HEK293 (cell line): ENCODE measurements around the gene KCNK2.

Experiments
- CTCF ChIA-PET: fragments of 350-600 bp; formaldehyde crosslinking; extraction: SDS; loops from one replicate; lab custom pipeline; 2021; ENCODE audit warnings: antibody characterized with exemption; lab: Yijun Ruan, JAX
- POLR2A ChIA-PET: fragments of 300-600 bp; formaldehyde crosslinking; extraction: SDS; loops from one replicate; lab custom pipeline; 2020; ENCODE audit warnings: antibody characterized with exemption, inconsistent platforms; lab: Yijun Ruan, JAX
- H3K27ac ChIP-seq: fragments of 200-500 bp; sonication (Bioruptor generic); 2 replicates; pipeline ENCODE4 v1.5.1; 2014; ENCODE audit warnings: low read depth, low read length, control low read depth, inconsistent platforms; ENCODE audit errors: extremely low read depth
- H3K36me3 ChIP-seq, 2 experiments: fragments of 200-500 bp in 1 of 2; sonication (Bioruptor generic) in 1 of 2; 1 replicate in 1 of 2; 2 replicates in 1 of 2; pipeline ENCODE4 v1.5.1; 2014 to 2017; ENCODE audit warnings: inconsistent platforms in 2 of 2, low read length in 2 of 2; ENCODE audit not compliant: control insufficient read depth in 2 of 2, insufficient read depth in 1 of 2
- H3K4me1 ChIP-seq: fragments of 200-500 bp; sonication (Bioruptor generic); 2 replicates; pipeline ENCODE4 v1.5.1; 2014; ENCODE audit warnings: mild to moderate bottlenecking, low read length, inconsistent platforms; ENCODE audit not compliant: control insufficient read depth, insufficient read depth
- H3K4me3 ChIP-seq: 2 replicates; pipeline ENCODE4 v1.5.1; 2011; ENCODE audit warnings: low read depth, mild to moderate bottlenecking, control low read depth, low read length, moderate library complexity
- H3K9me3 ChIP-seq: fragments of 200-500 bp; sonication (Bioruptor generic); 2 replicates; pipeline ENCODE4 v1.5.1; 2014; ENCODE audit warnings: low read depth, low read length, inconsistent platforms; ENCODE audit not compliant: control insufficient read depth, insufficient read depth
- EGR2 ChIP-seq: fragments of 450-650 bp; formaldehyde crosslinking; IDR thresholded peaks from 2 replicates; pipeline ENCODE4 v1.5.1; 2016; ENCODE audit warnings: low read depth, missing biosample characterization, missing genetic modification characterization
- FEZF1 ChIP-seq: fragments of 450-650 bp; formaldehyde crosslinking; IDR thresholded peaks from 2 replicates; pipeline ENCODE4 v1.5.1; 2016; ENCODE audit warnings: missing biosample characterization, missing genetic modification characterization
- GLI4 ChIP-seq: fragments of 450-650 bp; formaldehyde crosslinking; IDR thresholded peaks from 2 replicates; pipeline ENCODE4 v1.5.1; 2016; ENCODE audit warnings: missing biosample characterization, missing genetic modification characterization
- HOXC10 ChIP-seq: sonication (generic); formaldehyde crosslinking; IDR thresholded peaks from 2 replicates; pipeline ENCODE4 v1.8.1; 2023; ENCODE audit warnings: mild to moderate bottlenecking, missing genetic modification reagents
- KLF10 ChIP-seq: fragments of 450-650 bp; IDR thresholded peaks from 2 replicates; pipeline ENCODE4 v1.5.1; 2018; ENCODE audit warnings: missing biosample characterization, mild to moderate bottlenecking, missing genetic modification characterization
- MYNN ChIP-seq: fragments of 450-650 bp; formaldehyde crosslinking; IDR thresholded peaks from 2 replicates; pipeline ENCODE4 v1.5.1; 2016; ENCODE audit warnings: missing biosample characterization, missing genetic modification characterization, borderline replicate concordance
- SP7 ChIP-seq: fragments of 450-650 bp; formaldehyde crosslinking; IDR thresholded peaks from 2 replicates; pipeline ENCODE4 v1.5.1; 2016; ENCODE audit warnings: missing biosample characterization, missing genetic modification characterization
- ZNF221 ChIP-seq: fragments of 450-650 bp; formaldehyde crosslinking; IDR thresholded peaks from 2 replicates; pipeline ENCODE4 v1.5.1; 2017; ENCODE audit warnings: missing biosample characterization, missing genetic modification characterization, borderline replicate concordance
- ZNF280C ChIP-seq: fragments of 450-650 bp; formaldehyde crosslinking; IDR thresholded peaks from 2 replicates; pipeline ENCODE4 v1.5.1; 2016; ENCODE audit warnings: missing biosample characterization, missing genetic modification characterization
- ZNF704 ChIP-seq: fragments of 450-650 bp; formaldehyde crosslinking; IDR thresholded peaks from 2 replicates; pipeline ENCODE4 v1.5.1; 2016; ENCODE audit warnings: missing biosample characterization, missing genetic modification characterization
- ZNF747 ChIP-seq: fragments of 450-650 bp; formaldehyde crosslinking; IDR thresholded peaks from 2 replicates; pipeline ENCODE4 v1.5.1; 2016; ENCODE audit warnings: missing biosample characterization, missing genetic modification characterization
- ZSCAN16 ChIP-seq: fragments of 450-650 bp; formaldehyde crosslinking; IDR thresholded peaks from 2 replicates; pipeline ENCODE4 v1.5.1; 2016; ENCODE audit warnings: missing biosample characterization, missing genetic modification characterization
- TF ChIP-seq, protein P1 (sequence below): fragments of 450-650 bp; formaldehyde crosslinking; IDR thresholded peaks from 2 replicates; pipeline ENCODE4 v1.5.1; 2016; ENCODE audit warnings: missing biosample characterization, missing genetic modification characterization
- TF ChIP-seq, protein P2 (sequence below): fragments of 450-650 bp; IDR thresholded peaks from 2 replicates; pipeline ENCODE4 v1.5.1; 2018; ENCODE audit warnings: missing biosample characterization, missing genetic modification characterization
- TF ChIP-seq, protein P3 (sequence below): fragments of 450-650 bp; formaldehyde crosslinking; conservative IDR thresholded peaks from 2 replicates; pipeline ENCODE4 v1.5.1; 2016; ENCODE audit warnings: low read depth, missing biosample characterization, missing genetic modification characterization

KCNK2 gene

GRCh38 chr1:215032911-215033526 lies 49.5 kb upstream of the KCNK2 start:
- H3K9me3 ChIP-seq = no peaks in the 10 kb centered on the region
- no peak overlapping the region for H3K4me3 ChIP-seq
- TF ChIP-seq ZNF221 (tag by site-specific recombination) (no peak), ZNF704 (no peak), ZNF280C (no peak), MYNN (tag by site-specific recombination) (no peak), SP7 (tag by site-specific recombination) (no peak), ZNF747 (tag by site-specific recombination) (no peak), FEZF1 (no peak), GLI4 (tag by site-specific recombination) (no peak), KLF10 (no peak), EGR2 (no peak), ZSCAN16 (no peak), HOXC10 (CRISPR knock-in tag) (no peak)
- TF ChIP-seq, protein P1, sequence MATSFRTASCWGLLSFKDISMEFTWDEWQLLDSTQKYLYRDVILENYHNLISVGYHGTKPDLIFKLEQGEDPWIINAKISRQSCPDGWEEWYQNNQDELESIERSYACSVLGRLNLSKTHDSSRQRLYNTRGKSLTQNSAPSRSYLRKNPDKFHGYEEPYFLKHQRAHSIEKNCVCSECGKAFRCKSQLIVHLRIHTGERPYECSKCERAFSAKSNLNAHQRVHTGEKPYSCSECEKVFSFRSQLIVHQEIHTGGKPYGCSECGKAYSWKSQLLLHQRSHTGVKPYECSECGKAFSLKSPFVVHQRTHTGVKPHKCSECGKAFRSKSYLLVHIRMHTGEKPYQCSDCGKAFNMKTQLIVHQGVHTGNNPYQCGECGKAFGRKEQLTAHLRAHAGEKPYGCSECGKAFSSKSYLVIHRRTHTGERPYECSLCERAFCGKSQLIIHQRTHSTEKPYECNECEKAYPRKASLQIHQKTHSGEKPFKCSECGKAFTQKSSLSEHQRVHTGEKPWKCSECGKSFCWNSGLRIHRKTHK (tag by site-specific recombination) = no peak
- TF ChIP-seq, protein P2, sequence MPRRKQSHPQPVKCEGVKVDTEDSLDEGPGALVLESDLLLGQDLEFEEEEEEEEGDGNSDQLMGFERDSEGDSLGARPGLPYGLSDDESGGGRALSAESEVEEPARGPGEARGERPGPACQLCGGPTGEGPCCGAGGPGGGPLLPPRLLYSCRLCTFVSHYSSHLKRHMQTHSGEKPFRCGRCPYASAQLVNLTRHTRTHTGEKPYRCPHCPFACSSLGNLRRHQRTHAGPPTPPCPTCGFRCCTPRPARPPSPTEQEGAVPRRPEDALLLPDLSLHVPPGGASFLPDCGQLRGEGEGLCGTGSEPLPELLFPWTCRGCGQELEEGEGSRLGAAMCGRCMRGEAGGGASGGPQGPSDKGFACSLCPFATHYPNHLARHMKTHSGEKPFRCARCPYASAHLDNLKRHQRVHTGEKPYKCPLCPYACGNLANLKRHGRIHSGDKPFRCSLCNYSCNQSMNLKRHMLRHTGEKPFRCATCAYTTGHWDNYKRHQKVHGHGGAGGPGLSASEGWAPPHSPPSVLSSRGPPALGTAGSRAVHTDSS (tag by site-specific recombination) = no peak
- TF ChIP-seq, protein P3, sequence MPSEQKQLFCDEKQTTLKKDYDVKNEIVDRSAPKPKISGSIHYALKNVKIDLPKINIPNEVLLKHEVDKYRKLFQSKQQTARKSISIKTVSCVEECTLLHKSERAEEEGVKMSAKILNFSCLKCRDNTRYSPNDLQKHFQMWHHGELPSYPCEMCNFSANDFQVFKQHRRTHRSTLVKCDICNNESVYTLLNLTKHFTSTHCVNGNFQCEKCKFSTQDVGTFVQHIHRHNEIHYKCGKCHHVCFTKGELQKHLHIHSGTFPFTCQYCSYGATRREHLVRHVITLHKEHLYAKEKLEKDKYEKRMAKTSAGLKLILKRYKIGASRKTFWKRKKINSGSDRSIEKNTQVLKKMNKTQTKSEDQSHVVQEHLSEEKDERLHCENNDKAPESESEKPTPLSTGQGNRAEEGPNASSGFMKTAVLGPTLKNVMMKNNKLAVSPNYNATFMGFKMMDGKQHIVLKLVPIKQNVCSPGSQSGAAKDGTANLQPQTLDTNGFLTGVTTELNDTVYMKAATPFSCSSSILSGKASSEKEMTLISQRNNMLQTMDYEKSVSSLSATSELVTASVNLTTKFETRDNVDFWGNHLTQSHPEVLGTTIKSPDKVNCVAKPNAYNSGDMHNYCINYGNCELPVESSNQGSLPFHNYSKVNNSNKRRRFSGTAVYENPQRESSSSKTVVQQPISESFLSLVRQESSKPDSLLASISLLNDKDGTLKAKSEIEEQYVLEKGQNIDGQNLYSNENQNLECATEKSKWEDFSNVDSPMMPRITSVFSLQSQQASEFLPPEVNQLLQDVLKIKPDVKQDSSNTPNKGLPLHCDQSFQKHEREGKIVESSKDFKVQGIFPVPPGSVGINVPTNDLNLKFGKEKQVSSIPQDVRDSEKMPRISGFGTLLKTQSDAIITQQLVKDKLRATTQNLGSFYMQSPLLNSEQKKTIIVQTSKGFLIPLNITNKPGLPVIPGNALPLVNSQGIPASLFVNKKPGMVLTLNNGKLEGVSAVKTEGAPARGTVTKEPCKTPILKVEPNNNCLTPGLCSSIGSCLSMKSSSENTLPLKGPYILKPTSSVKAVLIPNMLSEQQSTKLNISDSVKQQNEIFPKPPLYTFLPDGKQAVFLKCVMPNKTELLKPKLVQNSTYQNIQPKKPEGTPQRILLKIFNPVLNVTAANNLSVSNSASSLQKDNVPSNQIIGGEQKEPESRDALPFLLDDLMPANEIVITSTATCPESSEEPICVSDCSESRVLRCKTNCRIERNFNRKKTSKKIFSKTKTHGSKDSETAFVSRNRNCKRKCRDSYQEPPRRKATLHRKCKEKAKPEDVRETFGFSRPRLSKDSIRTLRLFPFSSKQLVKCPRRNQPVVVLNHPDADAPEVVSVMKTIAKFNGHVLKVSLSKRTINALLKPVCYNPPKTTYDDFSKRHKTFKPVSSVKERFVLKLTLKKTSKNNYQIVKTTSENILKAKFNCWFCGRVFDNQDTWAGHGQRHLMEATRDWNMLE (tag by site-specific recombination) = no peak
- ChIA-PET POLR2A (no interaction called here), CTCF (interaction anchor here (0.6 kb wide), 1 partner anchor 44 kb away, joined by 5 read pairs; no protein-coding TSS in a partner anchor)
- no peak overlapping the region for H3K27ac ChIP-seq
- H3K36me3 ChIP-seq = no peaks in the 10 kb centered on the region
- no peaks in the 10 kb centered on the region for H3K4me1 ChIP-seq
